ENCODE results near the gene HOXA13. TPM values are rescaled to one million over a fixed set of nuclear protein-coding genes. Genes with fewer than 3 reads are reported as not detected.

The HOXA13 gene
- total RNA-seq, 1 donor from 2014 or later = not detected

- intact Hi-C loops (cut with micrococcal nuclease) = loop anchor here (2.0 to 5.0 kb wide), 5 partner anchors 45 to 1715 kb away; partner anchors contain the start of genes HOXA1, HOXA7 and TRIL
- Mint-ChIP-seq H3K4me1 (no peaks in the 10 kb centered on the region), H3K36me3 (ENCODE audit: low read depth) (peaks cover 4% of the 10 kb centered on the region), H3K27me3 (peaks cover 83% of the 10 kb centered on the region), H3K9me3 (peaks cover 5% of the 10 kb centered on the region), H3K27ac (peak overlapping the region; percentile 16), H3K4me3 (no peak overlapping the region)
- no peak for DNase-seq
These were observed 42.3 kb upstream of the HOXA13 start for GRCh38 chr7:27242154-27242553.

- H3K27ac Mint-ChIP-seq = no peak overlapping the region
- intact Hi-C loops (cut with micrococcal nuclease) = loop anchor here (2.0 to 5.0 kb wide), 5 partner anchors 45 to 1716 kb away; partner anchors contain the start of genes HOXA1, HOXA7 and TRIL
- H3K36me3 Mint-ChIP-seq (ENCODE audit: low read depth) = peaks cover 4% of the 10 kb centered on the region
- no peaks in the 10 kb centered on the region for H3K4me1 Mint-ChIP-seq
- peaks cover 85% of the 10 kb centered on the region for H3K27me3 Mint-ChIP-seq
- H3K9me3 Mint-ChIP-seq = peaks cover 5% of the 10 kb centered on the region
- H3K4me3 Mint-ChIP-seq = no peak overlapping the region
- DNase-seq = no peak
These were observed 41.5 kb upstream of the HOXA13 start for GRCh38 chr7:27241189-27242056.

- DNase-seq = no peak
- Mint-ChIP-seq H3K4me1 (no peaks in the 10 kb centered on the region), H3K27me3 (peaks cover 85% of the 10 kb centered on the region), H3K36me3 (ENCODE audit: low read depth) (peaks cover 4% of the 10 kb centered on the region), H3K9me3 (peaks cover 5% of the 10 kb centered on the region), H3K4me3 (no peak overlapping the region), H3K27ac (no peak overlapping the region)
- intact Hi-C loops (cut with micrococcal nuclease) = loop anchor here (5.0 kb wide), 3 partner anchors 143 to 1717 kb away; partner anchors contain the start of genes HOXA1 and TRIL
These were observed 40.3 kb upstream of the HOXA13 start for GRCh38 chr7:27240015-27240731.

- Mint-ChIP-seq H3K4me1 (no peaks in the 10 kb centered on the region), H3K27me3 (peaks cover 82% of the 10 kb centered on the region), H3K9me3 (peaks cover 5% of the 10 kb centered on the region), H3K4me3 (no peak overlapping the region), H3K27ac (no peak overlapping the region), H3K36me3 (ENCODE audit: low read depth) (peaks cover 4% of the 10 kb centered on the region)
- intact Hi-C loops (cut with micrococcal nuclease) = loop anchor here (5.0 kb wide), 3 partner anchors 142 to 1718 kb away; partner anchors contain the start of genes HOXA1 and TRIL
- no peak for DNase-seq
These were observed 39.6 kb upstream of the HOXA13 start for GRCh38 chr7:27239387-27240014.

- H3K27me3 Mint-ChIP-seq = peaks cover 83% of the 10 kb centered on the region
- intact Hi-C loops (cut with micrococcal nuclease) = no loop called here
- H3K27ac Mint-ChIP-seq = no peak overlapping the region
- no peak overlapping the region for H3K4me3 Mint-ChIP-seq
- DNase-seq = no peak
- peaks cover 2% of the 10 kb centered on the region for H3K36me3 Mint-ChIP-seq (ENCODE audit: low read depth)
- H3K9me3 Mint-ChIP-seq = peaks cover 5% of the 10 kb centered on the region
- H3K4me1 Mint-ChIP-seq = no peaks in the 10 kb centered on the region
These were observed 39.1 kb upstream of the HOXA13 start for GRCh38 chr7:27238979-27239386.

- peaks cover 82% of the 10 kb centered on the region for H3K27me3 Mint-ChIP-seq
- H3K4me3 Mint-ChIP-seq = no peak overlapping the region
- H3K27ac Mint-ChIP-seq = peak overlapping the region; percentile 19
- no peak for DNase-seq
- H3K36me3 Mint-ChIP-seq (ENCODE audit: low read depth) = peaks cover 2% of the 10 kb centered on the region
- intact Hi-C loops (cut with micrococcal nuclease) = no loop called here
- peaks cover 3% of the 10 kb centered on the region for H3K9me3 Mint-ChIP-seq
- H3K4me1 Mint-ChIP-seq = no peaks in the 10 kb centered on the region
These were observed 37.9 kb upstream of the HOXA13 start for GRCh38 chr7:27237735-27238334.

- intact Hi-C loops (cut with micrococcal nuclease) = no loop called here
- Mint-ChIP-seq H3K27me3 (peaks cover 63% of the 10 kb centered on the region), H3K4me3 (no peak overlapping the region), H3K27ac (no peak overlapping the region), H3K9me3 (no peaks in the 10 kb centered on the region), H3K4me1 (no peaks in the 10 kb centered on the region), H3K36me3 (ENCODE audit: low read depth) (no peaks in the 10 kb centered on the region)
- DNase-seq = no peak
These were observed 35.8 kb upstream of the HOXA13 start for GRCh38 chr7:27235387-27236311.

GRCh38 chr7:27229448-27229847, 29.6 kb upstream of the HOXA13 start:
- H3K4me3 Mint-ChIP-seq = no peak overlapping the region
- no peaks in the 10 kb centered on the region for H3K9me3 Mint-ChIP-seq
- no peak for DNase-seq
- intact Hi-C loops (cut with micrococcal nuclease) = no loop called here
- H3K27ac Mint-ChIP-seq = no peak overlapping the region
- H3K27me3 Mint-ChIP-seq = peaks cover 46% of the 10 kb centered on the region
- H3K36me3 Mint-ChIP-seq (ENCODE audit: low read depth) = no peaks in the 10 kb centered on the region
- no peaks in the 10 kb centered on the region for H3K4me1 Mint-ChIP-seq

- DNase-seq = no peak
- no peaks in the 10 kb centered on the region for H3K4me1 Mint-ChIP-seq
- intact Hi-C loops (cut with micrococcal nuclease) = no loop called here
- H3K9me3 Mint-ChIP-seq = no peaks in the 10 kb centered on the region
- H3K36me3 Mint-ChIP-seq (ENCODE audit: low read depth) = no peaks in the 10 kb centered on the region
- H3K27me3 Mint-ChIP-seq = peaks cover 70% of the 10 kb centered on the region
- H3K4me3 Mint-ChIP-seq = no peak overlapping the region
- no peak overlapping the region for H3K27ac Mint-ChIP-seq
These were observed 25.4 kb upstream of the HOXA13 start for GRCh38 chr7:27224983-27225934.

- H3K4me1 Mint-ChIP-seq = no peaks in the 10 kb centered on the region
- H3K27me3 Mint-ChIP-seq = peaks cover 78% of the 10 kb centered on the region
- no peaks in the 10 kb centered on the region for H3K36me3 Mint-ChIP-seq (ENCODE audit: low read depth)
- H3K9me3 Mint-ChIP-seq = no peaks in the 10 kb centered on the region
- DNase-seq = no peak
- H3K27ac Mint-ChIP-seq = no peak overlapping the region
- intact Hi-C loops (cut with micrococcal nuclease) = no loop called here
- no peak overlapping the region for H3K4me3 Mint-ChIP-seq
These were observed 24.2 kb upstream of the HOXA13 start for GRCh38 chr7:27223941-27224575.

- intact Hi-C loops (cut with micrococcal nuclease) = no loop called here
- no peak for DNase-seq
- Mint-ChIP-seq H3K9me3 (no peaks in the 10 kb centered on the region), H3K27ac (no peak overlapping the region), H3K36me3 (ENCODE audit: low read depth) (no peaks in the 10 kb centered on the region), H3K27me3 (peaks cover 68% of the 10 kb centered on the region), H3K4me1 (no peaks in the 10 kb centered on the region), H3K4me3 (no peak overlapping the region)
These were observed 21.4 kb upstream of the HOXA13 start for GRCh38 chr7:27221201-27221797.

Data from activated CD4-positive, alpha-beta T cell treated with anti-CD3 and anti-CD28 coated beads, Interleukin-2, amount 10 ng/mL, durations not matched to agents 24 days and 14 days (primary cell).